Fibroblast of peridontal ligament (primary cell): ENCODE data around the gene SEZ6L2.
"Not testable (repeated sequence)": the region's sequence is repeated elsewhere in the genome, so short reads cannot be mapped to it uniquely, and the experiment has no call there.

ENCODE experiments used
- DNase-seq: peaks from one replicate; pipeline ENCODE4 v3.0.0-alpha.2; 2010; ENCODE audit errors: extremely low read depth

The SEZ6L2 gene

DNA sequence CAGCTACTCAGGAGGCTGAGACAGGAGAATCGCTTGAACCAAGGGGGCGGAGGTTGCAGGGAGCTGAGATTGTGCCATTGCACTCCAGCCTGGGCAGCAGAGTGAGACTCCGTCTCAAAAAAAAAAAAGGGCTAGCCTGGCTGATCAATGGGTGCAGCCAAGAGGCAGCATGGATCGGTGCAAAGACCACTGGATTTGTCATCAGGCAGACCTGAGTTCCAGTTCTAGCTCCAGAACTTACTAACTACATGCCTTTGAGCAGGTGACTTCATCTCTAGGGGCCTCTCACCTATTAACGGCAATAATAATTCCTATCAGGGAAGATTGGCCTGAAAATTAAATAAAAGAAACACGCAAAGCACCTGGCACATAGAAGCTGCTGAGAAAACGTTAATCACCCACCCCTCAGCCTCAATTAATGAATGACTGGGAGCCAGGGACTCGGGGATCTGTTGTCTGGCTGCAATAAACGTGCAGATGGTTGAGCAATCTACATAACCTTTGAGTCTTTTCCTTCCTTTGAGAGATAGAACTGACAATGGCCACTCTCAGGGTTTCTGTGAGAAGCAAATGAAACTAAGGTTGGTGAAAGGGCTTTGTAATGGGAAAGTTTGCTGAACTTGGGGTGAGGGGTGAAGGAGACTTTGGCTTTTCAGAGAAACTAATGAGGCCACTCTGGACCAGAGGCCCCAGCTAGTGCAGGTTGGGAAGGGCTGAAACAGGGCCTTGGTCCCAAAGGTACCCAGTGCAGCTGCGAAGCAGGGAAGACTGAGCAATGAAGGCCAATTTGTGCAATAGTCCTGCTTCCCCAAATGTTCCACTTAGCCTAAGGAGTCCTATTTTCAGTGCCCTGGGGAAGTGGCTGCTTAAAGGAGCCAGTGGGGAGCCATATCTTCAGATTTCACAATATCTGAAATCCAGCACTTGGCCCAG, 7.6 kb downstream of the SEZ6L2 start:
- no peak for DNase-seq

DNA sequence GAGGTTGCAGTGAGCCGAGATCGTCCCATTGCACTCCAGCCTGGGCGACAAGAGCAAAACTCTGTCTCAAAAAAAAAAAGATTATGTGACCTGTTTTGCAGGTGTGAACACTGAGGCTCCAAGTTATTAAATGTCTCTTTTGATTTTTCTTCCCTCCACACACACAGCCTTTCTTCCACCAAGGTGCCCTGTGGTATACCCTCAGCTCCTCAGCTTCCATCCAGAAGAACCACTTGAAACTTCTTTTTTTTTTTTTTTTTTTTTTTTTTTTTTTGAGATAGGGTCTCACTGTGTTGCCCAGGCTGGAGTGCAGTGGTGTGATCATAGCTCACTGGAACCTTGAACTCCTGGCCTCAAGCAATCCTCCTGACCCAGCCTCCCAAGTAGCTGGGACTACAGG, 10.0 kb downstream of the SEZ6L2 start:
- not testable (repeated sequence) for DNase-seq

DNA sequence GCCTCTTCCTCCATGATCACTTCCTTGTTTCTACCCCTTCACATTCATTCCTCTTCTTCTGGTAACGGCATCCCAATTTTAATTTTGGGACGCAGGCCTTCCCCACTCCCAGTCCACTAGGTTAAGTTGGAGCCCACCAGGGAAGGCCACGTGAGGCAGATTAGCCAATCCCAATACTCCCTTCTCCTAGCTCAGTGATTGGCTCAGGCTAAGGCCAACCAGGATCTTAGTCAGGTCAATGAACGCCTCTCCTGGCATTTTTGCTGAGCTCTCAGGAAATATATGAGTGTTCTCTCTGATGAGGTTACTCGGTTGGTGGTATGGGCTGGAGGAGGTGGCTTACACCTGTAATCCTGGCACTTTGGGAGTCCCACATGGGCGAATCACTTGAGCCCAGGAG, 15.4 kb downstream of the SEZ6L2 start:
- no peak for DNase-seq

DNA sequence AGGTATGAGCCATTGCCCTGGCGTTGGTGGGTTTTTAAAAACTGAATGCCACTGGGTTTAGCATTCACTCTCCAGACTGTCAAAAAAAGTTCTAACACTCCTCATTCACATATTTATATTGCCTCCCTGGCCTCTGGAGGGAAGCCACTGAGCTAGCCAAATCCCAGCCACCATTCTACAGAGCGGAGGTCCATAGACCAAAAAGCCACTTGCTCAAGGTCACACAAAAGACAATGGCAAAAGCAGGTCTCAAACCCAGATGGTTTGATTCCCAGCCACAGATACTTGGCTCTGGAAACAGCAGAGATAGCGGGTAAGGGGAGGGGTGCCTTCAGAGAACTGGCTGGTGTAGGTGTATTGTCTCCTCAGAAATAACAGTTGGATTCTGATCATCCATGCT, 18.3 kb downstream of the SEZ6L2 start:
- DNase-seq: no peak

DNA sequence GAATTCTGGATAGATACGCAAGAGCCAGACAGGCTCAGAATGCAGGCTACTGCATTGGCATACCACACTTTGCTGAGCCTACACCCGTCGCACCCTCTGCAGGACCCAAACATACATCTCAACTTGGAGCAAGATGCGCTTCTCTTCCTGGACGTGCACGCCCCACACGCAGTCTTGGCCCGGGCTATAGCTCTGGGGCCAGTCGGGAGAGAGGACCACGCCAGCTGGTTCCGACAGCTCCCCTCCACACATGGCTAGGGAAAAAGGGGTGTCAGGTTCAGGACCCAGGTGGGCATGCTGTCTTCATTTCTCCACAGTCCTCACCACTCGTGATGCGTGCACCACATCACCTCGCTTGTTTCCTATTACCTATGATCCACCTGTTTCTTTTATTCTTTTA, 21.2 kb downstream of the SEZ6L2 start:
- no peak for DNase-seq

DNA sequence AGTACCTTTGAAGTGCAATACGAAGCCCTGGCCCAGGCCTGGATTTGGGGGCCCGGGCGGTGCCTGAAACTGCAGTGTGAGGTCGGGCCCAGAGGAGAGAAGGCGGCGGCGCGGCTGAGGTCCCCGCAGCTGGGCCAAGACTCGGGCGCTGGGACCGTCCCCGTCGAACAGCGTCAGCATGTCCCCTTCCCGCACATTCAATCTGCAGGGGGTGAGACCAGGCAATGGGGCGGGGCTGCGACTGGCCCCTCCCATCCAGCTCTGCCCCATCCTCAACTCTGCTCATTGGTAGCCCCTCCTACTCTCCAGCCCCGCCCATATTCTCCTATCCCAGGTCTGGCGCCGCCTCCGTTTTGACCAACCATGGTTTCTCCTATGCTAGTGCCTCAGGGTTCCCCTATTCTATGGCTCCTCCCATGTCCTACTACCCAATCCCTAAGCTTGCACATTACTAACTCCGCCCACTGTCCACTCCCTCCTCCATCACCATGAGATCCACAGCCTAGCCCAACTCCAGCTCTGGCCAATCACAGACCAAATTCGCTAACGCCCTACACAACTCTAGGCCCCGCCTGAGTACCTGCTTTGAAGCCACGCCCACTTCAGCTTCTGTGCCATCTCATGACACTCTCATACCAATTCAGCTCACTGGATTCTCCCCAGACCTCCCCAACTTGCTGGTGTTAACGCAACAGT, 21.9 kb downstream of the SEZ6L2 start:
- DNase-seq: no peak

DNA sequence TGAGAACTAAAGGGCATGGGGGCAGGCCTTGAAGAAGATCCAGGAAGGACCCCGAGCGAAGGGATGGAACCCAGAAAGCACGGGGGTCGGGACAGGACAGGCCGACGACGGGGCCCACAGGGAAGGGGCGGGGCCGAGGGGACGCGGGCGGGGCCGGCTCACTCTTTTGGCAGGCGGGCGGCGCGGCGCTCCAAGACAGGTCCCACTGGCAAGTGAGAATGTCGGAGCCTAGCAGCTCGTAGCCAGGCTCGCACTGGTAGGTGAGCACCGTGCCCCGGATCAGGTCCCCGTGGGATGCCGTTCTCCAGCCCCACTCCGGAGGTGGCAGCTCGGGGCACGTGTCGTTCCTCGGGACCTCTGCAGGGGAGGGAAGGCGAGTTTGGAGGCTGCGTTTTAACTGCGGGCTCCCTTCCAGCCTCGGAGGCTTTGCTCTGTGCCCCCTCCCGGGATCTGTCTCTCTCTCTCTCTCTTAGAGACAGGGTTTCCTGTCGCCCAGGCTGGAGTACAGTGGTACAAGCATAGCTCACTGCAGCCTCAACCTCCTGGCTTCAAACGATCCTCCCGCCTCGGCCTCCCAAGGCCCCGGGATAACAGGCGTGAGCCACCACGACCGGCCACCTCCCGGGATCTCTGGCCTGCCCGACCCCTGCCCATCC, 22.6 kb downstream of the SEZ6L2 start:
- no peak for DNase-seq

DNA sequence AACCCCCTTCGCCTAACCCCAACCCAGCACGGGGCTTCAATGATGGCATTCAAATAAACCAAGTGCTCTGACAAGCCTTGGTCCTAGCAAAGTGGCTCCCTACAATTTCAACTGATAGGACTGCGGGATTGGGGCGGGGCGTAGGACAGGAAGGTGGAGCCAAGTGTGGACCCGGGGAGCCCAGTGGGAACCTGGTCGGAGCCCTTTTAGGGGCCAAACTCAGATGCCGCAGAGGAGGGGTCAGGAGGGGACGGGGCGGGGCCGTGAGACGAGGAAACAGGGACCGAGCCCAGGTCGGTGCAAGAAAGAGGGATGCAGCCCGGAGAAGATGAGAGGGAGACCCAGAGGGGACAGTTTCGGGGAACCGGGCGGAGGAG, 23.1 kb downstream of the SEZ6L2 start:
- no peak for DNase-seq

DNA sequence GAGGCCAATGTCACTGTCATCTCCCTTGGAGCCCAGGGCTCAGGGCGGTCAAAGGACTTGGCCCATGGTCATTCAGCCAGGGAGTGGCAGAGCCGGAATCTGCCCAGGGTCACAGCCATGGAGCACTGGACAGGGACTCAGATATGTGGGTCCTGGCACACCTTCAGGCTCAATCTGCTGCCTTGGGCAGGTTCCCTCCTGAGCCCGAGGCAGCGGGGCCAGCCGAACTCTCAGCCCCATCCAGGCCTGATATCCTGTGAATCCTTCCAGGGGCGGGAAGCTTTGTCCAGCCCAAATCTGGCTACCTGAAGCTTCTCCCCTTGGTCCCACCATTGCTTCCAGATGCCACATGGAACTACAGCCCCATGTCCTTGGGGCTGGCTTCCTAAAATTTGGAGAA, 24.1 kb downstream of the SEZ6L2 start:
- no peak for DNase-seq

DNA sequence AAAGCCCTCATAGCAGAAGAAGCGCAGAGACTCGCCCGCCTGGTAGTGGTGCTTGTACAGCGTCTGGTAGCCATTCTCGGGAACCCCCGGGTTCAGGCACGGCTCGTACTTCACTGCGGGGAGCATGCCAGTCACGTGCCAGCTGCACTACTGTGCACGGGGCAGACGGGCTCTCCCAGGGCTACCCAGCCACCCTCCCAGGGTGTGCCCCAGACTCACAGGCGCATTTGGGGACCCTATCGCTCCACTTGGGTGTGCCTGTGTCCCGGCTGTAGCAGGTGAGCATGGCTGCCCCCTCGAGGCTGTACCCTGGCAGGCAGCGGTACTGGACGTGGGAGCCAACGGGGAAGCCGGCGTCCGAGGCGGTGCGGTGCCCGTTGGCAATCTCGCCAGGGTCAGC, 26.0 kb downstream of the SEZ6L2 start:
- no peak for DNase-seq

DNA sequence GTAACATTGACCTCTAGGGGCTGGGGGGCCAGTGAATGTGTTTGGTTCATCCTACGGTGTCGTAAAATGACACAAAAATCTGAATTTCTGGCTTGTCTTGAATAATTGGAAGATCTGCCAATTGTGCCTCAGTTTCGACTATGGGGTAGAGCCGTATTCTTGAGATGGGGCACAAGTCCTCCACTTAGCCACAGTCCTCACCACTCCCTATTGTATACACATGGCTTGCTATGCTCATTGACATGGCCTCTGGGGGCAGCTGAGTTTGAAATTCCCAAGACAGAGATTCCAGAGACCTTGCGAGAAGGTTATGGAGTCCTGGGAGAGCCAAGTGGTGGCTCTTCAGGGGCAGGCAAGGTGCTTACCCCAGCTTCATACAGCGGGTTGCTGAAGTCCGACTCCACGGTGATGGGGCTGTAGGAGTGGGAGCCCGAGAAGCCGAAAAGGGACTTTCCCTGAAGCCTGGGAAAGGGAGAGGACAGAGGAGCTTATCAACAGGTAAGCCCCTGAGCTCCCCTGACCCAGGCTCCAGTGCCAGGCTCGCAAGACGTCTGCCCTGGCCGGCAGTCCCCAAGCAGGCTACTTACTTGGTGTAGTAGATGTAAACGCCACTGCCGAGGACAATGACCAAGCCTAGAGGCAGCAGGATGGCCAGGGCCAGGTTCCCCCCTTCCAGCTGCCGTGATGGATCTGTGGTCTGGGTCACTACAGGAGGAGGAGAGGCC, 27.4 kb downstream of the SEZ6L2 start:
- DNase-seq: no peak

DNA sequence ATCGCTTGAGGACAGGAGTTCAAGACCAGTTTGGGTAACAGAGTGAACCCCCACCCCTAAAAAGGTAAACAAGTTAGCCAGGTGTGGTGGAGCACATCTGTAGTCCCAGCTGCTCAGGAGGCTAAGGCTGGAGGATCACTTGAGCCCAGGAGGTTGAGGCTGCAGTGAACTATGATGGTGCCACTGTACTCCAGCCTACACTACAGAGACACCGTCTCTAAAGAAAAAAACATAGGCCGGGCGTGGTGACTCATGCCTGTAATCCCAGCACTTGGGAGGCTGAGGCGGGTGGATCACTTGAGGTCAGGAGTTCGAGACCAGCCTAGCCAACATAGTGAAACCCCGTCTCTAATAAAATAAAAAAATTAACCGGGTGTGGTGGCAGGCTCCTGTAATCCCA, 30.3 kb downstream of the SEZ6L2 start:
- DNase-seq: not testable (repeated sequence)

DNA sequence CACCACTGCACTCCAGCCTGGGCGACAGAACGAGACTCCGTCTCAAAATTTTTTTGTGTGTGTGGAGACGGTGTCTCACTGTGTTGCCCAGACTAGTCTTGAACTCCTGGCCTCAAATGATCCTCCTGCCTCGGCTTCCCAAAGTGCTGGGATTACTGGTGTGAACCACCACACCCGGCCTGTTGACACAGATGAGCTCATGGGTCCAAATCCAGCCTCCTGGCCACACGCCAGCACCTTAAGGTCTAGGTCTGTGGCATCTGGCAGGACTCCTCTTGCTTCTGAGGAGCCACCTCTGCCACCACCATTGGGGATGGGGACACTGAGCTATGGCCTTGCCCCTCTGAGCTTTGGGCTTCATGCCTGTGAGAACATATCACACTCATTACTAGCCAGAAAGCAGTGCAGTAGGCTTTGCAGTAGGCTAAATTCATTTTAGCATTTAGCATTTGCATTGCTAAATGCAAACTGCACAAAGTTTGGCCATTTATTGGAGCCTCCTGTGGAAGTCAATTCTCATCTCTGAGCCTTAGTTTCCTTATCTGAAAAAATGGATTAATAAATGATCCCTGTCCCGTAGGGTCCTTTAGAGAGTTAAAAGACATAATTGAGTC, 30.8 kb downstream of the SEZ6L2 start:
- no peak for DNase-seq

DNA sequence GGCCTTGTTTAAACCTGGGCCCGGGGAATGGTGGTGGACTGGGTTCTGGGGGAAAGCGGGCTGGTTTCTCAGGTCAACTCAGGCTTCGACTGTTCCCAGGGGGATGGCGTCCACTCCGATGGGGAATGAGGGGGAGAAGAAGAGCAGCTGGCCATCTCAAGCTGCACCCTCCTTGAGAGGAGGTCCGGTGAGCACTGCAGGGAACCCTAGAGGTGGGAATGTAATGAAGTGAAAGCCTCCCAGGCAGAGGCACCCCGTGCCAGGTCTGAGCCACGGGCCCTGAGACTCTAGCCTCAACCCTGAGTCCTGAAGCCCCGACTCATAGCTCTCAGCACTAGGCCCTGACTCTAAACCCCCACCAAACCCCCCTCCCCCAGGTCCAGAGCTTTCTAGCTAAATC, 35.1 kb downstream of the SEZ6L2 start:
- DNase-seq: no peak

DNA sequence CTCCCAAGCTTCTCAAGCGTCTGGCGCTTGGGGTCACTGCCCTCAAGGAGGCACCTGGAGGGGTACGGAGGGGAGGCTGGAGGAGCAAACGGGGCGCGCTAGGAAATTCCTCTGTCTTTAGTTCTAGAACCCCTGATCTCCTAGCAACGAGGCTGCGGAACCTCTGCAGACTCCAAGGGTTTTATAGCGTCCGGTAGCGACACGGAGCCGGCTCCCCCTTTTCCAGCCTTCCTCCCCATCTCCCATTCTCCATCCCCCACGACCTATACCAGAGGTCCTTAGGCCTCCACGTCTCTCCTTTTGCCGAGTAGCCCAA, 35.7 kb downstream of the SEZ6L2 start:
- no peak for DNase-seq

DNA sequence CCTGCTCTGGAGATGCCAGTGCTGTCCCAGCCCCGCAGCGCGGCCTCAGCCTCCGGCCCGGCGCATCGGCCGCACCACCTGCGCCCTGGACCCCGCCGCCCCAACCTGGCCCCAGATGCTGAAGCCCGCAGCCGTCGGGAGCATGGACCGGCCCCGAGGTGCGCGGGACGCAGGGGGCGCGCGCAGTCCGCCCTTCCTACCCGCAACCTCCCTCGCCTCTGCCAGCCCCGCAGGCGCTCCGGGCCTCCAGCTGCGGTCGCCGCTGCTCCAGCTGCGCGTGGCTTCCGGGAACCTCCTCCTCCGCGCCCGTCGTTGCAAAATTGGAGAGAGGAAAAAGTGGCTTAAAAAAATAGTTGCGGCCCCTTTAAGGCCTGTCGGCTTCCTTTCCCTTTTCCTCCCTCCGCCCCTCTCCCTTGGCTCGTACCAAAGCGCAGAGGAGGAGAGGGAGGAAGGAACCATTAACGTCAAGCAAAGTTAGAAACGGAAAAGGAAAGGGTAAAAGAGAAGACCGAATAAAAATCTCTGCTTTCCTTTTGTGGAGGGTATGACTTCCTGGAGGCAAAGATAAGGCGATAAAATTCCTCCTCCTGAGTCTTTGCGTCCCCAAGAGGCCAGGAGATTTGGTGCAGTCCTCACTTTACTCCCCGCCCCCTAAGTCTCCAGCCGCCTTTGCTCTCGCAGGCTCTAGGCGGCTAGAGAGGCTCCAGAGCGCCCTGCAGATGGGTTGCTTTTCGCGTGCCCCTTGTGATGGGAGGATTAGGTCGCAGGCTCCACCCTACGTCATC, 36.3 kb downstream of the SEZ6L2 start, which contains the start of gene CDIPT:
Gene CDIPT (minus strand): TSS at position 343 of the 785 bp plus-strand sequence. CDS start 369 bp downstream, outside the sequence.
- peak; percentile 98 for DNase-seq

DNA sequence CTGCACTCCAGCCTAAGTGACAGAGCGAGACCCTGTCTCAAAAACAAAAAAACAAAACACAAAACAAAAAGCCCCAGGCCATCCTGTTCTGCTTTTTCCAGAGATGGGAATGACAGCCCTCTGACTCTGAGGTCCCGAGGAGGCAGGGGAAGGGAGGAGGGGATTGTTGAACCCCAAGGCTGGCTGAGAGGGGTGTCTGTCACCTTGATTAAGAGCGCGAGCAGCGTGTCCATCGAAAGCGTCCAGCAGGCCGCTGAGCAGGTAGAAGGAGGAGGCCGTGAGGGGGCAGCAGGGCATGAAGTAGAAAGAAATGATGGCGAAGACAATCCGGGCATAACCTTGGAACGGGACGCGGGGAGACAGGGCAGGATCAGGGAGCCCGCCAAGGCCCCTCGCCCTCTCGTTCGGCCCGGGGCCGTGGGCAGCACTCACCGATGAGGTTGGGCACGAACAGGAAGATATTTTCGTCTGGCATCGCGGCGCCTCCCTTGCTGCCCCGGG, 36.9 kb downstream of the SEZ6L2 start:
- no peak for DNase-seq

DNA sequence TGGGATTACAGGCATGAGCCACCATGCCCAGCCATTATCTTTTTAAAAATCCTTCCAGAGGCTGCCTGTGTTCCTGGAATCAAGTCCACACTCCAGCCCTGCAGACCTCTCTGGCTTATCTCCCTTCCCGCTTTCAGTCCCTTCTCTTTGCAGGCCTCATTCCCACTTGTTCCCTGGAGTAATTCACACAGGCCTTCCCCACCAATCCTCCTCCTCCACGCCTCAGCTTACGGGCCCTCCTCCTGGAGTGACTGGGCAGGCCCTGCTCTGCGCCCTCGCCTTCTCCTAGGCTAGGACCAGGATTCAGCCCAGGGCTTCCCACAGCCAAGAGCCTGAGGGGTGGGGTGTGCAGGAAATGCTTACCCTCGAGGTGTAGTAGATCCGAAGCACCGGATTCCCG, 39.1 kb downstream of the SEZ6L2 start:
- DNase-seq: no peak

DNA sequence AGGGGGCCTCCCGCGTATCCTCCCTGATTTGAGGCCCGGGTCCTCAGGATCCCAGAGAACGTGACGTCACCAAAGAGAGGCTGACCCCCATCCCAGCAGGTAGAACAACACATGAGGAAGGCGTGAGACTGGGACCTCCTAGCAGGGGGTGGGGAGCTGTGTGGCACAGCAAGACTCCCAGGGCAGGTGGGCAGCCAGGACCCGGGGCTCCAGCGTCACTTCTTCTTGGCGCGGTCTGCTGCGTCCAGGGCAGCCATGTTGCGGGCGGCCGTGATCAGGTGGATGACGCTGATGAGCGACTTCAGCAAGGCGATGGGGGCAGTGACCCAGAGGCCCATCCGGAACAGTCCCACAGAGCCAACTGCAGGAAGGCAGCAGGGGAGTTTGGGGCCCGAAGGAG, 40.4 kb downstream of the SEZ6L2 start:
- no peak for DNase-seq

DNA sequence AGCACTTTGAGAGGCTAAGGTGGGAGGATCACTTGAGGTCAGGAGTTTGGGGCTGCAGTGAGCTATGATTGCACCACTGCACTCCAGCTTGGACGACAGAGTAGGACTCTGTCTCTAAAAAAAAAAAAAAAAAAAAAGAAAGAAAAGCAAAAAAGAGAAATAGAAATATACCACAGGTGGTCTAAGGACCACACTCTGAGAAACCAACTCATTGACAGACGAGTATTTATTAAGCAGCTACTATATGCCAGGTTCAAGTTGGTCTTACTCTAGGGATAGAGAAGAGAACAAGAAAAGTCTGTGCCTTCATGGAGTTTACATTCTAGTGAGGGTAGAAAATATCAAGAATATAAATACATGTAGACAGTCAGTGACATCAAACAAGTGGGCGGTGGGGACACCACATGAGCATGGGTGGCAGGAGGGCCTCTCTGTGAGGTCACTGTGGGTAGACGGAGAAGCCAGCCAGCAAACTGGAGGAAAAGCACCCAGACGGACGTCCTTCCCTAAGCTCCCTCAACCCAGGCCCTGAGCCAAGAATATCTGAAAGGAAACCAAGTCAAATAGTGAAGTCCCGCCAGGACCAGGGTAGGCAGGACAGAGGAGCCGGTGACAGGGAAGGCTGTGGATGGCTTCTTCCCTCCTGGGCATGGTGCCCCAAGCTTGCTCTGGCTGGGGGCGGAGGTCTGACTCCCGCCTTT, 41.1 kb downstream of the SEZ6L2 start:
- no peak for DNase-seq
